Measurements from ENCODE around the gene DAPK1. TPM values are rescaled to one million over a fixed set of nuclear protein-coding genes. Genes with fewer than 3 reads are reported as not detected.

Gene DAPK1
- polyA plus RNA-seq, 1 of the 3 experiments (the other 2 are of a cell fraction): 0.61 TPM

- no peaks in the 10 kb centered on the region for H3K36me3 ChIP-seq (replicated peaks in 1 of 2; ENCODE audit: control insufficient read depth in 1 of 2, insufficient read depth in 2 of 2, low read length in 1 of 2)
- no peaks in the 10 kb centered on the region for H4K20me1 ChIP-seq (ENCODE audit: insufficient read depth)
- no peak for DNase-seq
- POLR2A ChIA-PET: no interaction called here
- H2AFZ ChIP-seq (ENCODE audit: low read depth): no peak overlapping the region
- no peaks in the 10 kb centered on the region for H3K27me3 ChIP-seq (ENCODE audit: insufficient read depth)
- no peaks in the 10 kb centered on the region for H3F3A ChIP-seq (replicated peaks; ENCODE audit: insufficient read depth)
- no peak overlapping the region for H3K9ac ChIP-seq
- H3K9me3 ChIP-seq: no peaks in the 10 kb centered on the region
- 91% methylated on average over 4 of the region's 4 CpGs for WGBS (ENCODE audit: low lambda C conversion rate)
- H3K9me2 ChIP-seq: no peaks in the 10 kb centered on the region
- TF ChIP-seq RXRA (IDR thresholded peaks at IDR 0.05; ENCODE audit: borderline replicate concordance, low read depth) (no peak), EP300 (IDR thresholded peaks at IDR 0.05; ENCODE audit: borderline replicate concordance in 1 of 2, low read depth in 1 of 2, low read length in 1 of 2) (no peak), MAX (IDR thresholded peaks at IDR 0.05; ENCODE audit: low read depth) (no peak), RFX5 (IDR thresholded peaks at IDR 0.05; ENCODE audit: low read length) (no peak), PBX3 (IDR thresholded peaks at IDR 0.05) (no peak)
- TF ChIP-seq, protein P1, sequence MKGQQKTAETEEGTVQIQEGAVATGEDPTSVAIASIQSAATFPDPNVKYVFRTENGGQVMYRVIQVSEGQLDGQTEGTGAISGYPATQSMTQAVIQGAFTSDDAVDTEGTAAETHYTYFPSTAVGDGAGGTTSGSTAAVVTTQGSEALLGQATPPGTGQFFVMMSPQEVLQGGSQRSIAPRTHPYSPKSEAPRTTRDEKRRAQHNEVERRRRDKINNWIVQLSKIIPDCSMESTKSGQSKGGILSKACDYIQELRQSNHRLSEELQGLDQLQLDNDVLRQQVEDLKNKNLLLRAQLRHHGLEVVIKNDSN (IDR thresholded peaks at IDR 0.05; ENCODE audit: borderline replicate concordance, low read depth): no peak
- no peak overlapping the region for H3K4me2 ChIP-seq
- CTCF ChIA-PET: interaction anchor here (0.9 kb wide), 1 partner anchor 19 kb away, joined by 3 read pairs; no protein-coding TSS in a partner anchor
- peaks cover 7 to 9% of the 10 kb centered on the region in 2 experiments; a peak in 2 of 4 replicates for H3K4me1 ChIP-seq (ENCODE audit: control insufficient read depth in 1 of 2, insufficient read depth in 2 of 2, low read depth in 1 of 2, low read length in 1 of 2)
- H3K27ac ChIP-seq (ENCODE audit: low read depth in 2 of 2, low read length in 1 of 2): no peak overlapping the region
- H3K79me2 ChIP-seq (ENCODE audit: insufficient read depth): no peaks in the 10 kb centered on the region
- H3K4me3 ChIP-seq (ENCODE audit: low read depth in 2 of 2, low read length in 1 of 2): no peak overlapping the region
These were observed 114.1 kb downstream of the DAPK1 start for GRCh38 chr9:87611776-87612175.

- H3K9ac ChIP-seq: no peak overlapping the region
- H2AFZ ChIP-seq (ENCODE audit: low read depth): no peak overlapping the region
- H3F3A ChIP-seq (replicated peaks; ENCODE audit: insufficient read depth): no peaks in the 10 kb centered on the region
- no peaks in the 10 kb centered on the region for H3K9me2 ChIP-seq
- H3K4me3 ChIP-seq (ENCODE audit: low read depth in 2 of 2, low read length in 1 of 2): no peak overlapping the region
- no peaks in the 10 kb centered on the region for H3K36me3 ChIP-seq (replicated peaks in 1 of 2; ENCODE audit: control insufficient read depth in 1 of 2, insufficient read depth in 2 of 2, low read length in 1 of 2)
- no peak overlapping the region for H3K4me2 ChIP-seq
- H3K27ac ChIP-seq (ENCODE audit: low read depth in 2 of 2, low read length in 1 of 2): no peak overlapping the region
- 80% methylated on average over 3 of the region's 3 CpGs for WGBS (ENCODE audit: low lambda C conversion rate)
- ChIA-PET POLR2A (no interaction called here), CTCF (interaction anchor here (1.1 to 1.5 kb wide), 2 partner anchors 51 to 1198 kb away, joined by 3 to 4 read pairs; no protein-coding TSS in a partner anchor)
- no peaks in the 10 kb centered on the region for H4K20me1 ChIP-seq (ENCODE audit: insufficient read depth)
- H3K9me3 ChIP-seq: no peaks in the 10 kb centered on the region
- peaks cover 2 to 4% of the 10 kb centered on the region in 2 experiments; a peak in 2 of 4 replicates for H3K4me1 ChIP-seq (ENCODE audit: control insufficient read depth in 1 of 2, insufficient read depth in 2 of 2, low read depth in 1 of 2, low read length in 1 of 2)
- H3K79me2 ChIP-seq (ENCODE audit: insufficient read depth): no peaks in the 10 kb centered on the region
- DNase-seq: no peak
- H3K27me3 ChIP-seq (ENCODE audit: insufficient read depth): no peaks in the 10 kb centered on the region
- TF ChIP-seq ELF1 (IDR thresholded peaks at IDR 0.05) (no peak), TEAD4 (IDR thresholded peaks at IDR 0.05; ENCODE audit: borderline replicate concordance, insufficient read depth) (no peak), FOXJ3 (CRISPR knock-in tag; IDR thresholded peaks at IDR 0.05) (no peak), SIN3A (IDR thresholded peaks at IDR 0.05; ENCODE audit: borderline replicate concordance, low read depth, low read length) (no peak), JUND (IDR thresholded peaks at IDR 0.05) (no peak)
These were observed 114.9 kb downstream of the DAPK1 start for GRCh38 chr9:87612536-87612935.

Measured in SK-N-SH (cell line).